Upper lobe of left lung (tissue), 4 donors: ENCODE data around the gene ATP9B.

Experiments
- EP300 ChIP-seq, 4 donors: sonication (generic); formaldehyde crosslinking; IDR thresholded peaks; one replicate each; pipeline ENCODE4 v1.5.1; 2017; ENCODE audit warnings: antibody characterized with exemption in 4 of 4, control low read depth in 2 of 4
- POLR2A ChIP-seq, 4 donors: fragments of 450-650 bp; IDR thresholded peaks; one replicate each; pipeline ENCODE4 v1.5.1; 2016 to 2017; ENCODE audit warnings: antibody characterized with exemption in 4 of 4, mild to moderate bottlenecking in 2 of 4
- POLR2AphosphoS5 ChIP-seq, 2 donors: sonication (generic); formaldehyde crosslinking; IDR thresholded peaks; one replicate each; pipeline ENCODE4 v1.5.1; 2017; ENCODE audit warnings: antibody characterized with exemption in 2 of 2
- TF ChIP-seq, protein P1 (sequence below), 6 experiments: fragments of 450-650 bp in 4 of 6; fragments of 200-600 bp in 2 of 6; sonication (generic) in 2 of 6; IDR thresholded peaks; one replicate each; pipeline ENCODE4 v1.5.1; 2016 to 2019; ENCODE audit warnings: antibody characterized with exemption in 6 of 6

DNA sequence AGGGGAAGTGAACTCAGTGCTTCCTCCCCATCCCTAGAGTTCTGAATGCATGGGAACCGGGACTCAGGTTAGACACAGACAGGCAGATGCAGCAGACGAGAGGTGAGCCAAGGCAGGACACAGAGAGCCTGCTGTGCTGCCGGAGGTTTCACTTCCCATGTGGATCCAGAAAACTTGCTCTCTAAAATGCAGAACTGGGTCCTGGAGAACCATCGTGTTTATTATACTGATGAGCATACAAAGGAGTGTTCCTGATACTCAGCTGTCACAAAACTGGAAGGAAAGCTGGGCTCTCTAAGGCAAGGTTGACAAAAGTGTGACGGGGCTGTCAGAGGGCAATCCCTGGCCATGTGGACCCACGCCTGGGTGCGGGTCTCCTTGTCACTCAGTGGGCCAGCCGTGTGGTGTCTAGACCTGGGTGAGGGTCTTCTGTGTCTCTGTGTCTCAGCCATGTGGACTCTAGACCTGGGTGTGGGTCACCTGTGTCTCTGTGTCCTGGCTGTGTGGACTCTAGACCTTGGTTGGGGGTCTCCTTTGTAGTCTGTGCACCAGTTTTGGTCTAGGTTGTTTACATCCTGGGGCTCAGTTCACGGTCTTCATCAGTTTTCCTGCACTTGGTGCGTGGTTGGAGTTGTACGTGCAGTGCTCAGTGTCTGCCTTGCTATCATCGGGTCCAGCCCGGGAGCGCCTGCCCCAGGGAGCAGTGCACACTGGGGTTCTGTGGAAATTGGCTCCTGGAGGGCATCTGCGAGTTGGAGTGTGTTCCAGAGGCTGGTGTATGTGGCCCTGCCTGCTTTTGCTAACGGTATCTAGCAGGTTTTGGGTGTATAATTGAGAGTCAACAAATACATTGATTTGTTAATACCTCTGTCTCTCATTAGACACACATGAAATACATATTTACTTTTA, 141.1 kb downstream of the ATP9B start:
- TF ChIP-seq, protein P1, sequence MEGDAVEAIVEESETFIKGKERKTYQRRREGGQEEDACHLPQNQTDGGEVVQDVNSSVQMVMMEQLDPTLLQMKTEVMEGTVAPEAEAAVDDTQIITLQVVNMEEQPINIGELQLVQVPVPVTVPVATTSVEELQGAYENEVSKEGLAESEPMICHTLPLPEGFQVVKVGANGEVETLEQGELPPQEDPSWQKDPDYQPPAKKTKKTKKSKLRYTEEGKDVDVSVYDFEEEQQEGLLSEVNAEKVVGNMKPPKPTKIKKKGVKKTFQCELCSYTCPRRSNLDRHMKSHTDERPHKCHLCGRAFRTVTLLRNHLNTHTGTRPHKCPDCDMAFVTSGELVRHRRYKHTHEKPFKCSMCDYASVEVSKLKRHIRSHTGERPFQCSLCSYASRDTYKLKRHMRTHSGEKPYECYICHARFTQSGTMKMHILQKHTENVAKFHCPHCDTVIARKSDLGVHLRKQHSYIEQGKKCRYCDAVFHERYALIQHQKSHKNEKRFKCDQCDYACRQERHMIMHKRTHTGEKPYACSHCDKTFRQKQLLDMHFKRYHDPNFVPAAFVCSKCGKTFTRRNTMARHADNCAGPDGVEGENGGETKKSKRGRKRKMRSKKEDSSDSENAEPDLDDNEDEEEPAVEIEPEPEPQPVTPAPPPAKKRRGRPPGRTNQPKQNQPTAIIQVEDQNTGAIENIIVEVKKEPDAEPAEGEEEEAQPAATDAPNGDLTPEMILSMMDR (IDR thresholded peaks at IDR 0.05): no peak
- TF ChIP-seq EP300 (IDR thresholded peaks at IDR 0.05) (no peak), POLR2AphosphoS5 (IDR thresholded peaks at IDR 0.05) (no peak), POLR2A (IDR thresholded peaks at IDR 0.05) (no peak)
